ENCODE results near the gene UCP3.

DNA sequence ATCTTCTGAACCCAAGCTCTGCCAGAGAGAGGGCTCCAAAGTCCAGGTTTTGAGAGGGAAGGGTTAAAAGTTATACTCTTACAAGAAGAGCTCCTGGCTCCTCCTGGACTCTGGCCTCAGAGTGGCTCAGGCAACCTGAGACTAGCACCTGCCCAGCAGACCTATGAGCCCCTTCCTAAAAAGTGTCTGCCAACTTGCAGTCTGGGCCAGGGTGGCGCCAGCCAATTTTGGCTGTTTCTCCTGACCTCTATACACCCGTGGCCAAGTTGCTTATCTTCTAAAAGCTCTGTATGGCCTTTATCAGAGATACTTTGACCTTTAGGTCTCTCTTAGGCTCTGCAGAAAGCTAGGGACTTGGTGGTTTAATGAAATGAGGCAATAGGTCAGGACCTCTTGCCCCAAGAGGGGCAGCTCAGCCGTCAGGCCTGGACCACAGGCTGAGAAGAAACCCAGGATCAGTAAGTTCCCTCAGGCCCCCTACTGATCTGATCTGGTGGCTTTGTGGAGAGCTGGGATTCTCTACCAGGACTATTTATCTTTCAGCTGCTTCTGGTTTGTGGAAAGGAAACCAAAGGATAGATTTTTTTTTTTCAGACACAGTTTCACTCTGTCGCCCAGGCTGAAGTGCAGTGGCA, 10.3 kb upstream of the UCP3 start:
- TF ChIP-seq, protein P1, sequence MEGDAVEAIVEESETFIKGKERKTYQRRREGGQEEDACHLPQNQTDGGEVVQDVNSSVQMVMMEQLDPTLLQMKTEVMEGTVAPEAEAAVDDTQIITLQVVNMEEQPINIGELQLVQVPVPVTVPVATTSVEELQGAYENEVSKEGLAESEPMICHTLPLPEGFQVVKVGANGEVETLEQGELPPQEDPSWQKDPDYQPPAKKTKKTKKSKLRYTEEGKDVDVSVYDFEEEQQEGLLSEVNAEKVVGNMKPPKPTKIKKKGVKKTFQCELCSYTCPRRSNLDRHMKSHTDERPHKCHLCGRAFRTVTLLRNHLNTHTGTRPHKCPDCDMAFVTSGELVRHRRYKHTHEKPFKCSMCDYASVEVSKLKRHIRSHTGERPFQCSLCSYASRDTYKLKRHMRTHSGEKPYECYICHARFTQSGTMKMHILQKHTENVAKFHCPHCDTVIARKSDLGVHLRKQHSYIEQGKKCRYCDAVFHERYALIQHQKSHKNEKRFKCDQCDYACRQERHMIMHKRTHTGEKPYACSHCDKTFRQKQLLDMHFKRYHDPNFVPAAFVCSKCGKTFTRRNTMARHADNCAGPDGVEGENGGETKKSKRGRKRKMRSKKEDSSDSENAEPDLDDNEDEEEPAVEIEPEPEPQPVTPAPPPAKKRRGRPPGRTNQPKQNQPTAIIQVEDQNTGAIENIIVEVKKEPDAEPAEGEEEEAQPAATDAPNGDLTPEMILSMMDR (IDR thresholded peaks at IDR 0.05) = no peak
- TF ChIP-seq POLR2AphosphoS5 (IDR thresholded peaks at IDR 0.05) = no peak

Data from breast epithelium (tissue), 3 donors.